Left ventricle myocardium inferior (tissue), 1 donor: ENCODE measurements around the gene PHRF1. TPM values are rescaled to one million over a fixed set of nuclear protein-coding genes. Genes with fewer than 3 reads are reported as not detected.

Experiments used
- DNase-seq: peaks from one replicate; pipeline ENCODE4 v3.0.0-alpha.2; 2020
- H3K27ac ChIP-seq: fragments of 200-600 bp; replicated peaks from 2 replicates; pipeline ENCODE4 v1.8.0; 2021
- H3K27me3 ChIP-seq: fragments of 200-600 bp; 2 replicates; pipeline ENCODE4 v1.8.0; 2021; ENCODE audit warnings: low read depth
- H3K36me3 ChIP-seq: fragments of 200-600 bp; 2 replicates; pipeline ENCODE4 v1.8.0; 2021
- H3K4me1 ChIP-seq: fragments of 200-600 bp; 2 replicates; pipeline ENCODE4 v1.8.0; 2021
- H3K4me3 ChIP-seq: fragments of 200-600 bp; 2 replicates; pipeline ENCODE4 v1.8.0; 2021; ENCODE audit warnings: mild to moderate bottlenecking, moderate library complexity
- H3K9me3 ChIP-seq: fragments of 200-600 bp; replicated peaks from 2 replicates; pipeline ENCODE4 v1.8.0; 2021
- intact Hi-C: fragments of 100-400 bp; cut with micrococcal nuclease; formaldehyde crosslinking; loops from one replicate; pipeline ENCODE4 v1.11.0; 2022
- total RNA-seq: library from RNA; stranded (reverse); fragmentation: NEBNext Ultra II Directional; extraction: Animal tissue kit (Norgen Biotek cat#: 25700); gene quantifications from one replicate; pipeline ENCODE4 v1.2.1, GENCODE V29; 2021
- TF ChIP-seq, protein P1 (sequence below): fragments of 200-600 bp; IDR thresholded peaks from 2 replicates; pipeline ENCODE4 v1.8.0; 2021; ENCODE audit warnings: antibody characterized with exemption, mild to moderate bottlenecking, borderline replicate concordance
- donor health status: DM: no; HTN: yes; CAD: no; lungs with severe emphysema.

The PHRF1 gene
- total RNA-seq, 1 donor from 2014 or later = 17.7 TPM

DNA sequence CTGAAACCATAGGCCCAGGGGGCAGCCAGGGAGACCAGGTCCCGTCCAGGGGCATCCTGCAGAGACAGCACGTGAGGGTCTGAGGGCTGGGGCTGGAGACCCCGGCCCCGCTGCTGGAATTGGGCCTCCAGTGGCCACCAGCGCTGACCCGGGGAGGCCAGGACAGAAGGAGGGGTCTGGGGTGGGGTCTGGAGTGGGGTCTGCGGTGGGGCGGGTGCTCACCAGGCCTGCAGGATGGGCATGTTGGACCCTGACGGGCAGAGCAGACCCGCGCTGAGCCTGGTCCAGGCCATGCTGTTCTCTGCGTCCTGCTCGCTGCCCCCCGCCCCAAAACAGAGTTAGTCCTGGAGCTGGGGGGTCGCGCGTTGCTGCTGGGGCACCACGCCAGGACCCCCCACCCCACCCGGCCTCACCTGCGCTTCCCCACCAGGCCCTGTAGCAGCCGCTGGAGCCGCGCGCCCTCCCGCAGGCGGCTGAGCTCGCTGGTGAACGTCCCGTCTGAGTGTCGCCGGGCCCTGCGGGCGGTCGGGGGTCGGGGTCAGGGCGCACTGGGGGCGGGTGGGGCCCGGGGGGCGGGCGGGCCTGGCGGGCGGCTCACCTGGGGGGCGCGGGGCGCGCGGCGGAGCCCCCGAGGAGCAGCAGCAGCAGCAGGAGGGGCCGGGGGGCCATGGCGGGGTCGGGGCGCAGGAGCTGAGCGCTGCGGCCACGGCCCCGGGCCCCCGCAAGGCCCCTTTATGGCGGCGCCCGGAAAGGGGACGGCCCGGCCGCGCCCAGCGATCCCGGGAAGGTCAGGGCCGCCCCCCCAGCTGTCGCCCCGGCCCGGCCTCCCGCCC is 50.4 kb downstream of the PHRF1 start, which contains the start of gene SCT:
TSS of gene SCT (minus strand) at position 707 of the 833 bp plus-strand sequence. CDS start at position 669, 38 bp downstream.
- intact Hi-C loops = no loop called here
- no peak within 1 kb of the TSS for H3K4me3 ChIP-seq
- peaks cover 15% of the 10 kb centered on the region for H3K4me1 ChIP-seq
- no peaks in the 10 kb centered on the region for H3K9me3 ChIP-seq
- TF ChIP-seq, protein P1, sequence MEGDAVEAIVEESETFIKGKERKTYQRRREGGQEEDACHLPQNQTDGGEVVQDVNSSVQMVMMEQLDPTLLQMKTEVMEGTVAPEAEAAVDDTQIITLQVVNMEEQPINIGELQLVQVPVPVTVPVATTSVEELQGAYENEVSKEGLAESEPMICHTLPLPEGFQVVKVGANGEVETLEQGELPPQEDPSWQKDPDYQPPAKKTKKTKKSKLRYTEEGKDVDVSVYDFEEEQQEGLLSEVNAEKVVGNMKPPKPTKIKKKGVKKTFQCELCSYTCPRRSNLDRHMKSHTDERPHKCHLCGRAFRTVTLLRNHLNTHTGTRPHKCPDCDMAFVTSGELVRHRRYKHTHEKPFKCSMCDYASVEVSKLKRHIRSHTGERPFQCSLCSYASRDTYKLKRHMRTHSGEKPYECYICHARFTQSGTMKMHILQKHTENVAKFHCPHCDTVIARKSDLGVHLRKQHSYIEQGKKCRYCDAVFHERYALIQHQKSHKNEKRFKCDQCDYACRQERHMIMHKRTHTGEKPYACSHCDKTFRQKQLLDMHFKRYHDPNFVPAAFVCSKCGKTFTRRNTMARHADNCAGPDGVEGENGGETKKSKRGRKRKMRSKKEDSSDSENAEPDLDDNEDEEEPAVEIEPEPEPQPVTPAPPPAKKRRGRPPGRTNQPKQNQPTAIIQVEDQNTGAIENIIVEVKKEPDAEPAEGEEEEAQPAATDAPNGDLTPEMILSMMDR = no peak
- no peak within 1 kb of the TSS for H3K27ac ChIP-seq
- no peak for DNase-seq
- no peaks in the 10 kb centered on the region for H3K36me3 ChIP-seq
- H3K27me3 ChIP-seq = peaks cover 29% of the 10 kb centered on the region

DNA sequence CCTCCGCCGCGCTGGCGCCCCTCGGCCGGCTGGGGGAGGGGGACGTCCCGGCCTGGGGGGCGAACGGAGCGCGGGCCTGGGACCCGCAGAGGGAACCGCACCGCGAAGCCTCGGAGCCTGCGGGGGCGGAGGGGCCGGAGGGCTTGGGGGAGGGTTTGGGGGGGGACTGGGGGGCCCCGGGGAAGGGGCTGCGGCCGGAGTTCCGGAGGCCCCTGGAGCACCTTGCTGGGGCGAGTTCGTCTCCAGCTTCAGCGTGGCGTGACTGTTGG is 51.0 kb downstream of the PHRF1 start:
- Histone ChIP-seq H3K9me3 (no peaks in the 10 kb centered on the region), H3K4me1 (peaks cover 15% of the 10 kb centered on the region), H3K4me3 (no peak overlapping the region), H3K36me3 (no peaks in the 10 kb centered on the region), H3K27ac (no peak overlapping the region), H3K27me3 (peaks cover 29% of the 10 kb centered on the region)
- no peak for DNase-seq
- intact Hi-C loops = no loop called here
- TF ChIP-seq, protein P1 = no peak

DNA sequence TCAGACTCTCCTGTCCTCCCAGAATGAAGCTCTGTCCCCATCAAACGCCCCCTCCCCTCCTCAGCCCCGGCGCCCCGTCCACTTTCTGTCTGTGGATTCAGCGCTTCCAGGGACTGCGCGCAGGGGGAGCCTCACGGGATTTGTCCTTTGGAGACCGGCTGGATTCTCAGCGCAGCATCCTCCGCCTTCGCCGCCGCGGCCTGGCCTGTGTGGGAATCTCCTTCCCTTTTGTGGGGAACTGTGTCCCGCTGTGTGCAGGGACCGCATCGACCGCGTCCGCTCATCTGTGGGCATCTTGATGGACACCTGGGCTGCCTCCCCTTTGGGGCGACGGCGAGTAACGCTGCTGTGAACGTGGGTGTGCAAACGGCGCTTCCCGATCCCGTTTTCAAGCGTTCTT is 51.8 kb downstream of the PHRF1 start:
- H3K36me3 ChIP-seq = no peaks in the 10 kb centered on the region
- intact Hi-C loops = no loop called here
- TF ChIP-seq, protein P1 = no peak
- H3K4me1 ChIP-seq = peaks cover 15% of the 10 kb centered on the region
- H3K27ac ChIP-seq = no peak overlapping the region
- H3K9me3 ChIP-seq = no peaks in the 10 kb centered on the region
- H3K4me3 ChIP-seq = no peak overlapping the region
- H3K27me3 ChIP-seq = peaks cover 29% of the 10 kb centered on the region
- DNase-seq = no peak

DNA sequence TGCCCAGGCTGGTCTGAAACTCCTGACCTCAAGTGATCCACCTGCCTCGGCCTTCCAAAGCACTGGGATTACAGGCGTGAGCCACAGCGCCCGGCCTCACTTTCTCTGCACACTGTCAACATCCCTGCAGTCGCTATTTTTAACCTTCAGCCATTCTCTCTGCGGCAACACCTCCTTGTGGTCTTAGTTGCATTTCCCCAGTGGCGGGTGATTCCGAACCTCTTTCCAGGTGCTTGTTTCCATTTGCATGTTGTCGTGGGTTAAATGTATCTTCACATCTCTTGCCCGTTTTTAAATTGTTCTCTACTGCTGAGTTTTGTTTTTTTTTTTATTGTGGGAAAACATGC is 52.9 kb downstream of the PHRF1 start:
- TF ChIP-seq, protein P1 = peak; percentile 41
- peaks cover 15% of the 10 kb centered on the region for H3K4me1 ChIP-seq
- intact Hi-C loops = no loop called here
- no peaks in the 10 kb centered on the region for H3K36me3 ChIP-seq
- no peak for DNase-seq
- H3K9me3 ChIP-seq = no peaks in the 10 kb centered on the region
- no peak overlapping the region for H3K4me3 ChIP-seq
- H3K27me3 ChIP-seq = peaks cover 27% of the 10 kb centered on the region
- peak overlapping the region; percentile 58 for H3K27ac ChIP-seq

DNA sequence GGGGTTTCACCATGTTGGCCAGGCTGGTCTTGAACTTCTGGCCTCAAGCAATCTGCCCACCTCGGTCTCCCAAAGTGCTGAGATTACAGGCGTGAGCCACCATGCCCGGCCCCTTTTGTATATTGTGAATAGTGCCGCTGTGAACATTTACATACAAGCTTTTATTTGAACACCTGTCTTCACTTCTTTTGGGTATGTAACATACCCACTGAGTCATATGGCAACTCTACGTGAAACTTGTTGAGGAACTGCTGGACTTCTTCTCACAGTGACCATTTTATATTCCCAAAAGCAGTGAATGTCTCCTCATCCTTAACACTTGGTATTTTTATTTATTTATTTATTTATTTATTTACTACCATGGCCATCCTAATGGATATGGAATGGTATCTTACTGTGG is 54.6 kb downstream of the PHRF1 start:
- no peak for DNase-seq
- Histone ChIP-seq H3K4me3 (no peak overlapping the region), H3K27me3 (peaks cover 14% of the 10 kb centered on the region), H3K9me3 (no peaks in the 10 kb centered on the region), H3K36me3 (no peaks in the 10 kb centered on the region), H3K27ac (no peak overlapping the region), H3K4me1 (peaks cover 15% of the 10 kb centered on the region)
- intact Hi-C loops = no loop called here
- TF ChIP-seq, protein P1 = no peak
